WERI-Rb-1 (cell line): ENCODE data around the gene NDUFAF8.

Experiments
- DNase-seq: peaks from one replicate; pipeline ENCODE4 v3.0.0-alpha.2; 2020
- H3K27ac ChIP-seq: fragments of 250-450 bp; sonication (Bioruptor Pico); 2 replicates; pipeline ENCODE4 v1.5.1; 2020; ENCODE audit warnings: mild to moderate bottlenecking, moderate library complexity
- H3K27me3 ChIP-seq: fragments of 250-450 bp; sonication (Bioruptor Pico); 2 replicates; pipeline ENCODE4 v1.5.1; 2021; ENCODE audit warnings: mild to moderate bottlenecking, low read depth, moderate library complexity; ENCODE audit not compliant: insufficient read depth, severe bottlenecking
- H3K36me3 ChIP-seq: fragments of 250-450 bp; sonication (Bioruptor Pico); 2 replicates; pipeline ENCODE4 v1.5.1; 2020; ENCODE audit warnings: mild to moderate bottlenecking, moderate library complexity
- H3K4me3 ChIP-seq: 2 replicates; pipeline ENCODE4 v1.5.1; 2011; ENCODE audit warnings: low read depth, mild to moderate bottlenecking, control low read depth, low read length
- H3K9me3 ChIP-seq: fragments of 250-450 bp; sonication (Bioruptor Pico); 2 replicates; pipeline ENCODE4 v1.5.1; 2021; ENCODE audit warnings: mild to moderate bottlenecking, moderate library complexity; ENCODE audit not compliant: severe bottlenecking
- TF ChIP-seq, protein P1 (sequence below): IDR thresholded peaks from 2 replicates; pipeline ENCODE4 v1.5.1; 2011; ENCODE audit warnings: low read depth, mild to moderate bottlenecking, control low read depth, inconsistent platforms, low read length

Gene NDUFAF8

GRCh38 chr17:81199482-81199830 lies 39.7 kb upstream of the NDUFAF8 start:
- peaks cover 96% of the 10 kb centered on the region for H3K36me3 ChIP-seq
- no peaks in the 10 kb centered on the region for H3K9me3 ChIP-seq
- no peak for DNase-seq
- H3K4me3 ChIP-seq = no peak overlapping the region
- no peak overlapping the region for H3K27ac ChIP-seq
- no peaks in the 10 kb centered on the region for H3K27me3 ChIP-seq
- TF ChIP-seq, protein P1, sequence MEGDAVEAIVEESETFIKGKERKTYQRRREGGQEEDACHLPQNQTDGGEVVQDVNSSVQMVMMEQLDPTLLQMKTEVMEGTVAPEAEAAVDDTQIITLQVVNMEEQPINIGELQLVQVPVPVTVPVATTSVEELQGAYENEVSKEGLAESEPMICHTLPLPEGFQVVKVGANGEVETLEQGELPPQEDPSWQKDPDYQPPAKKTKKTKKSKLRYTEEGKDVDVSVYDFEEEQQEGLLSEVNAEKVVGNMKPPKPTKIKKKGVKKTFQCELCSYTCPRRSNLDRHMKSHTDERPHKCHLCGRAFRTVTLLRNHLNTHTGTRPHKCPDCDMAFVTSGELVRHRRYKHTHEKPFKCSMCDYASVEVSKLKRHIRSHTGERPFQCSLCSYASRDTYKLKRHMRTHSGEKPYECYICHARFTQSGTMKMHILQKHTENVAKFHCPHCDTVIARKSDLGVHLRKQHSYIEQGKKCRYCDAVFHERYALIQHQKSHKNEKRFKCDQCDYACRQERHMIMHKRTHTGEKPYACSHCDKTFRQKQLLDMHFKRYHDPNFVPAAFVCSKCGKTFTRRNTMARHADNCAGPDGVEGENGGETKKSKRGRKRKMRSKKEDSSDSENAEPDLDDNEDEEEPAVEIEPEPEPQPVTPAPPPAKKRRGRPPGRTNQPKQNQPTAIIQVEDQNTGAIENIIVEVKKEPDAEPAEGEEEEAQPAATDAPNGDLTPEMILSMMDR = no peak

GRCh38 chr17:81200201-81200600 lies 38.9 kb upstream of the NDUFAF8 start:
- H3K27me3 ChIP-seq = no peaks in the 10 kb centered on the region
- peak overlapping the region; percentile 33 for H3K27ac ChIP-seq
- H3K4me3 ChIP-seq = no peak overlapping the region
- no peaks in the 10 kb centered on the region for H3K9me3 ChIP-seq
- no peak for DNase-seq
- TF ChIP-seq, protein P1 = no peak
- peaks cover 95% of the 10 kb centered on the region for H3K36me3 ChIP-seq

DNA sequence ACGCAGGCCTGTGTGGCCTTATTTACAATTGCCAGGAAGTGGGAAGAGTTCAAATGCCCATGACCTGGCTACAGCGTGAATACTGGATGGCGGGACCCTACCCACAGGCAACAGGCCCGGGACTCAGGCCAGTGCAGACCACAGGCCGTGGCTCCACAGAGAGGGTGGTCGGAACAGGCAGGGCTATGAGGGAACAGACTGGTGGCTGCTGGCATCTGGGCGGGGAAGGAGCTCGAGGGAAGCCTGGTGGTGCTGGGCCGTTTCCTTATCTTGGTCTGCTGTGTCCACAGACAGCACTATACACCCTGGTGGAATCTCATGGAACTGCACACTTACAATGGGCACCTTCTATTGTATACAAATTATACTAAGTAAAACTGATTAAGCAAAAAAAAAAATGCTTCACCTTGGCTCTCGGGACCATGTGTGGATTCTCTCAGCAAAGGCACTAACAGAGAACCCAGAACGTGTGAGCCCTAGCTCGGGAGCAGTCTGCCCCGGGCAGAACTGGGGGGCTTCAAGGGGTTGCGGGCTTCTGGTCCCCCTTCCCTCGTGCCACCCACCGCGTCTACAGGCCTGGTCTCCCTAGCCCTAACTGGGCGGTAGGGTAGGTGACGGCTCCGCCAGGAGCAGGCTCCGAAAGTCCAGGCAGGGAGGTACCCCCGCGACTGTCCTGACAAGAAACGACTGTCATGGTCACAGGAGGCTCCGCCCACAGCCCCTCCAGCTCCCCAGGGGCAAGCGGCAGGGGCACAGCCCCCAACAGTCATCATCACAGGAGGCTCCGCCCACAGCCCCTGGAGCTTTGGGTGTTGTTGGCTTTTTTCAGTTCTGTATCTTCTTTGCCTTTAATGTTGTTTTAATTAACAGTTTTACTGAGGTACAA lies 38.2 kb upstream of the NDUFAF8 start:
- TF ChIP-seq, protein P1 = peak; percentile 65
- no peaks in the 10 kb centered on the region for H3K9me3 ChIP-seq
- no peaks in the 10 kb centered on the region for H3K27me3 ChIP-seq
- H3K36me3 ChIP-seq = peaks cover 92% of the 10 kb centered on the region
- DNase-seq = peak; percentile 84
- H3K27ac ChIP-seq = peak overlapping the region; percentile 33; the same call in 1 of the 2 replicates
- no peak overlapping the region for H3K4me3 ChIP-seq

GRCh38 chr17:81202318-81202717 lies 36.8 kb upstream of the NDUFAF8 start:
- Histone ChIP-seq H3K36me3 (peaks cover 92% of the 10 kb centered on the region), H3K4me3 (no peak overlapping the region), H3K27me3 (no peaks in the 10 kb centered on the region), H3K27ac (no peak overlapping the region), H3K9me3 (no peaks in the 10 kb centered on the region)
- DNase-seq = no peak
- TF ChIP-seq, protein P1 = no peak

DNA sequence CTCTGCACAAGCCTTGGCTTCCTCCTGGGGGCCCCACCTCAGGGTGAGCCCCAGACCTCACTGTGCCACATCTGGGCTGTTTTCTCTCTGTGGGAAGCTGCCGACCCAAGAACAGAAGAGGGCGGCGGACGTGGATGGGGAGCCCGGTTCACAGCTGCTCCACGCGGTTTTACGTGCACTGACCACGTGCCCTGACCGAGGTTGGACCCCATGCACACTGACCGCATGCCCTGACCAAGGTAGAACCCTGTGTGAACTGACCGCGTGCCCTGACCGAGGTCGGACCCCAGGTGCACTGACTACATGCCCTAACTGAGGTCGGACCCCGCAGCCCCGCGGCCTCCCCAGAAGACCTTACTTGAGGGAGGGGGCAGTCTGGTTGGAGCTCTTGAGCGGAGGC lies 36.0 kb upstream of the NDUFAF8 start:
- DNase-seq = no peak
- TF ChIP-seq, protein P1 = no peak
- Histone ChIP-seq H3K4me3 (no peak overlapping the region), H3K9me3 (no peaks in the 10 kb centered on the region), H3K27ac (no peak overlapping the region), H3K27me3 (no peaks in the 10 kb centered on the region), H3K36me3 (peaks cover 90% of the 10 kb centered on the region)
